K562 (cell line): ENCODE results near the gene KIF23. TPM values are rescaled to one million over a fixed set of nuclear protein-coding genes. Genes with fewer than 3 reads are reported as not detected.
A peak's percentile ranks its signal among the peaks of the same experiment; 100 is the strongest.

Experiments used
- HDGF ChIP-seq: fragments of 450-650 bp; IDR thresholded peaks from 2 replicates; pipeline ENCODE4 v1.6.1; 2016
- PHF8 ChIP-seq: fragments of 200-600 bp; sonication (generic); IDR thresholded peaks from 2 replicates; pipeline ENCODE4 v1.6.1; 2012; ENCODE audit warnings: mixed run types, mild to moderate bottlenecking, inconsistent platforms, low read length, moderate library complexity, borderline replicate concordance
- RBM15 ChIP-seq: fragments of 200-400 bp; formaldehyde crosslinking; IDR thresholded peaks from 2 replicates; pipeline ENCODE4 v1.6.1; 2018; ENCODE audit warnings: mild to moderate bottlenecking, low read length, moderate library complexity; ENCODE audit not compliant: insufficient read depth
- RNF2 ChIP-seq: sonication (generic); IDR thresholded peaks from 2 replicates; pipeline ENCODE4 v1.6.1; 2016
- ZBTB7A ChIP-seq: IDR thresholded peaks from 2 replicates; pipeline ENCODE4 v1.6.1; 2011; ENCODE audit warnings: low read depth, mild to moderate bottlenecking, low read length, moderate library complexity, borderline replicate concordance; ENCODE audit not compliant: control insufficient read depth
- ZKSCAN1 ChIP-seq: fragments of 150-350 bp; IDR thresholded peaks from 2 replicates; pipeline ENCODE4 v1.6.1; 2016; ENCODE audit warnings: low read depth, low read length
- ZNF24 ChIP-seq: fragments of 450-650 bp; IDR thresholded peaks from 2 replicates; pipeline ENCODE4 v1.6.1; 2016
- ZNF41 ChIP-seq: fragments of 250-450 bp; sonication (Bioruptor Pico); conservative IDR thresholded peaks from 2 replicates; pipeline ENCODE4 v1.4.0; 2020; ENCODE audit warnings: mild to moderate bottlenecking
- polyA plus RNA-seq, 8 experiments: library from polyadenylated mRNA; depleted of rRNA in 4 of 8; stranded (reverse) in 5 of 8; unstranded in 3 of 8; fragments of >200 nt; fragmentation: Nextera tagmentation in 2 of 8; fragmentation: Illumina TruSeq in 1 of 8; extraction: Ambion mirVana in 2 of 8; extraction: Trizol in 1 of 8; gene quantifications; 2 replicates each; pipeline versions ENCODE4 v1.2.1 to v1.2.3, GENCODE V29; 2011 to 2014; ENCODE audit warnings: inconsistent platforms in 1 of 8, missing spikeins in 1 of 8
- total RNA-seq, 7 experiments: library from RNA; depleted of rRNA in 6 of 7; stranded (reverse); fragments of >200 nt in 6 of 7; fragmentation: Illumina TruSeq in 2 of 7; extraction: Trizol in 2 of 7; gene quantifications; 2 replicates each; pipeline versions ENCODE4 v1.2.1 to v1.2.3, GENCODE V29; 2011 to 2021; ENCODE audit warnings: low replicate concordance in 1 of 7
- TF ChIP-seq, protein P1 (sequence below), 2 experiments: fragments of 450-650 bp in 1 of 2; sonication (generic) in 1 of 2; formaldehyde crosslinking in 1 of 2; IDR thresholded peaks; 2 replicates each; pipeline versions ENCODE4 v1.7.1 to v1.9.0; 2016 to 2022; ENCODE audit warnings: inconsistent platforms in 1 of 2, mild to moderate bottlenecking in 1 of 2, missing genetic modification reagents in 1 of 2
- TF ChIP-seq, protein P2 (sequence below): fragments of 250-450 bp; sonication (Bioruptor Pico); IDR thresholded peaks from 2 replicates; pipeline ENCODE4 v1.8.0; 2022; ENCODE audit warnings: inconsistent platforms
- TF ChIP-seq, protein P3 (sequence below): sonication (generic); formaldehyde crosslinking; IDR thresholded peaks from 2 replicates; pipeline ENCODE4 v1.5.0; 2020; ENCODE audit warnings: missing genetic modification reagents
- TF ChIP-seq, protein P4 (sequence below): fragments of 450-650 bp; IDR thresholded peaks from 2 replicates; pipeline ENCODE4 v1.6.1; 2017; ENCODE audit warnings: antibody characterized with exemption

The KIF23 gene
- total and polyA plus RNA-seq, 9 of the 15 experiments (the other 6 are each of a cell fraction or from before 2014, with no cell fraction given) = 29.4 to 58.2 (median 41.9) TPM

DNA sequence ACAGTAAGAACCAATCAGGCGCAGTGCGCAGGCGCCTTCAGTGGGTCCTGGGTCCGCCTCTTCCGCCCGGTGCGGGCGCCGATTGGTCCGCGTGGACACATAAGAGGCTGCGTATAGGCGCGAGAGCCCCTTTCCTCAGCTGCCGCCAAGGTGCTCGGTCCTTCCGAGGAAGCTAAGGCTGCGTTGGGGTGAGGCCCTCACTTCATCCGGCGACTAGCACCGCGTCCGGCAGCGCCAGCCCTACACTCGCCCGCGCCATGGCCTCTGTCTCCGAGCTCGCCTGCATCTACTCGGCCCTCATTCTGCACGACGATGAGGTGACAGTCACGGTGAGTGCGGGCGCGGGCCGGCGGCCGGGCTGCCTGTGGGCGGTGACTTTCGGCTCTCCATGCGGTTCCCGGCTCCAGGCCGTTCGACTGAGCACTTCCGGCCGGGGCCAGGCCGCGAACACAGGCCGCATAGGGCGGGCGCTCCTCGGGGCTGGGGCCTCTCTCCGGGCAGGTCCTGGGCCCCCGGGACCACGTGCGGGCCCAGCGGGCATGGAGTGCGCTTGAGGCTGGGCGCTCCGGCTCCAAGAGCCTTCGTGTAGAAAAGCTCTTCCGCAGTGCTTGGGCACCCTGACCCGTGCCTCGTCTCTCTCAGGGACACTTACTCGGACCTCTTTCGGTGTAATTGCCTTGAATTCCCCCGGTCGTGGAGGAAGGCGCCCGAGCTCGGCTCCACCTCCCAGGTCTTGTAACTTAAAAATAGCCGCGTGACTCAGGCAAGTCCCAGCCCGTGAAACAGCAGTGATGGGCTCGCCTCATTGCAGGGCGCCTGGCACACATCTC is 38.8 kb downstream of the KIF23 start, which contains the start of gene RPLP1 (continued):
- TF ChIP-seq ZKSCAN1 = no peak
- no peak for TF ChIP-seq HDGF
- TF ChIP-seq PHF8 = peak; percentile 90
- TF ChIP-seq, protein P1, sequence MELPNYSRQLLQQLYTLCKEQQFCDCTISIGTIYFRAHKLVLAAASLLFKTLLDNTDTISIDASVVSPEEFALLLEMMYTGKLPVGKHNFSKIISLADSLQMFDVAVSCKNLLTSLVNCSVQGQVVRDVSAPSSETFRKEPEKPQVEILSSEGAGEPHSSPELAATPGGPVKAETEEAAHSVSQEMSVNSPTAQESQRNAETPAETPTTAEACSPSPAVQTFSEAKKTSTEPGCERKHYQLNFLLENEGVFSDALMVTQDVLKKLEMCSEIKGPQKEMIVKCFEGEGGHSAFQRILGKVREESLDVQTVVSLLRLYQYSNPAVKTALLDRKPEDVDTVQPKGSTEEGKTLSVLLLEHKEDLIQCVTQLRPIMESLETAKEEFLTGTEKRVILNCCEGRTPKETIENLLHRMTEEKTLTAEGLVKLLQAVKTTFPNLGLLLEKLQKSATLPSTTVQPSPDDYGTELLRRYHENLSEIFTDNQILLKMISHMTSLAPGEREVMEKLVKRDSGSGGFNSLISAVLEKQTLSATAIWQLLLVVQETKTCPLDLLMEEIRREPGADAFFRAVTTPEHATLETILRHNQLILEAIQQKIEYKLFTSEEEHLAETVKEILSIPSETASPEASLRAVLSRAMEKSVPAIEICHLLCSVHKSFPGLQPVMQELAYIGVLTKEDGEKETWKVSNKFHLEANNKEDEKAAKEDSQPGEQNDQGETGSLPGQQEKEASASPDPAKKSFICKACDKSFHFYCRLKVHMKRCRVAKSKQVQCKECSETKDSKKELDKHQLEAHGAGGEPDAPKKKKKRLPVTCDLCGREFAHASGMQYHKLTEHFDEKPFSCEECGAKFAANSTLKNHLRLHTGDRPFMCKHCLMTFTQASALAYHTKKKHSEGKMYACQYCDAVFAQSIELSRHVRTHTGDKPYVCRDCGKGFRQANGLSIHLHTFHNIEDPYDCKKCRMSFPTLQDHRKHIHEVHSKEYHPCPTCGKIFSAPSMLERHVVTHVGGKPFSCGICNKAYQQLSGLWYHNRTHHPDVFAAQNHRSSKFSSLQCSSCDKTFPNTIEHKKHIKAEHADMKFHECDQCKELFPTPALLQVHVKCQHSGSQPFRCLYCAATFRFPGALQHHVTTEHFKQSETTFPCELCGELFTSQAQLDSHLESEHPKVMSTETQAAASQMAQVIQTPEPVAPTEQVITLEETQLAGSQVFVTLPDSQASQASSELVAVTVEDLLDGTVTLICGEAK (IDR thresholded peaks at IDR 0.05) = peak; percentile 65
- TF ChIP-seq, protein P1 (CRISPR knock-in tag; IDR thresholded peaks at IDR 0.05) = no peak
- TF ChIP-seq ZBTB7A = no peak; the same call in 1 of the 2 replicates
- TF ChIP-seq RBM15 = 0 out of 2 replicates have a peak, but pooled peaks have one; percentile 78
- TF ChIP-seq RNF2 = peak; percentile 68
- TF ChIP-seq ZNF41 (CRISPR knock-in tag) = no peak
- TF ChIP-seq, protein P2, sequence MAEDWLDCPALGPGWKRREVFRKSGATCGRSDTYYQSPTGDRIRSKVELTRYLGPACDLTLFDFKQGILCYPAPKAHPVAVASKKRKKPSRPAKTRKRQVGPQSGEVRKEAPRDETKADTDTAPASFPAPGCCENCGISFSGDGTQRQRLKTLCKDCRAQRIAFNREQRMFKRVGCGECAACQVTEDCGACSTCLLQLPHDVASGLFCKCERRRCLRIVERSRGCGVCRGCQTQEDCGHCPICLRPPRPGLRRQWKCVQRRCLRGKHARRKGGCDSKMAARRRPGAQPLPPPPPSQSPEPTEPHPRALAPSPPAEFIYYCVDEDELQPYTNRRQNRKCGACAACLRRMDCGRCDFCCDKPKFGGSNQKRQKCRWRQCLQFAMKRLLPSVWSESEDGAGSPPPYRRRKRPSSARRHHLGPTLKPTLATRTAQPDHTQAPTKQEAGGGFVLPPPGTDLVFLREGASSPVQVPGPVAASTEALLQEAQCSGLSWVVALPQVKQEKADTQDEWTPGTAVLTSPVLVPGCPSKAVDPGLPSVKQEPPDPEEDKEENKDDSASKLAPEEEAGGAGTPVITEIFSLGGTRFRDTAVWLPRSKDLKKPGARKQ = no peak
- TF ChIP-seq, protein P3, sequence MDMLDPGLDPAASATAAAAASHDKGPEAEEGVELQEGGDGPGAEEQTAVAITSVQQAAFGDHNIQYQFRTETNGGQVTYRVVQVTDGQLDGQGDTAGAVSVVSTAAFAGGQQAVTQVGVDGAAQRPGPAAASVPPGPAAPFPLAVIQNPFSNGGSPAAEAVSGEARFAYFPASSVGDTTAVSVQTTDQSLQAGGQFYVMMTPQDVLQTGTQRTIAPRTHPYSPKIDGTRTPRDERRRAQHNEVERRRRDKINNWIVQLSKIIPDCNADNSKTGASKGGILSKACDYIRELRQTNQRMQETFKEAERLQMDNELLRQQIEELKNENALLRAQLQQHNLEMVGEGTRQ = peak; percentile 45
- TF ChIP-seq, protein P4, sequence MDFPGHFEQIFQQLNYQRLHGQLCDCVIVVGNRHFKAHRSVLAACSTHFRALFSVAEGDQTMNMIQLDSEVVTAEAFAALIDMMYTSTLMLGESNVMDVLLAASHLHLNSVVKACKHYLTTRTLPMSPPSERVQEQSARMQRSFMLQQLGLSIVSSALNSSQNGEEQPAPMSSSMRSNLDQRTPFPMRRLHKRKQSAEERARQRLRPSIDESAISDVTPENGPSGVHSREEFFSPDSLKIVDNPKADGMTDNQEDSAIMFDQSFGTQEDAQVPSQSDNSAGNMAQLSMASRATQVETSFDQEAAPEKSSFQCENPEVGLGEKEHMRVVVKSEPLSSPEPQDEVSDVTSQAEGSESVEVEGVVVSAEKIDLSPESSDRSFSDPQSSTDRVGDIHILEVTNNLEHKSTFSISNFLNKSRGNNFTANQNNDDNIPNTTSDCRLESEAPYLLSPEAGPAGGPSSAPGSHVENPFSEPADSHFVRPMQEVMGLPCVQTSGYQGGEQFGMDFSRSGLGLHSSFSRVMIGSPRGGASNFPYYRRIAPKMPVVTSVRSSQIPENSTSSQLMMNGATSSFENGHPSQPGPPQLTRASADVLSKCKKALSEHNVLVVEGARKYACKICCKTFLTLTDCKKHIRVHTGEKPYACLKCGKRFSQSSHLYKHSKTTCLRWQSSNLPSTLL = no peak
- TF ChIP-seq ZNF24 = no peak
